Sciatic nerve (tissue), 2 donors: ENCODE measurements around the gene AGR2. TPM values are rescaled to one million over a fixed set of nuclear protein-coding genes. Genes with fewer than 3 reads are reported as not detected.
"Not testable (repeated sequence)": the region's sequence is repeated elsewhere in the genome, so short reads cannot be mapped to it uniquely, and the experiment has no call there.

ENCODE experiments used
- ATAC-seq: fragments of 200-7000 bp; cut with Tn5 transposase; one replicate; pipeline ENCODE4 v1.9.1; 2020; ENCODE audit warnings: mild to moderate bottlenecking, moderate library complexity
- DNase-seq: peaks from one replicate; pipeline ENCODE4 v3.0.0-alpha.2; 2020; ENCODE audit warnings: low spot score
- intact Hi-C: fragments of 100-400 bp; cut with DNase I; formaldehyde crosslinking; loops from one replicate; pipeline ENCODE4 v1.14.2; 2022
- total RNA-seq: library from RNA; stranded (reverse); fragmentation: NEBNext Ultra II Directional; extraction: Animal tissue kit (Norgen Biotek cat#: 25700); gene quantifications from one replicate; pipeline ENCODE4 v1.2.1, GENCODE V29; 2021
- donor health status: DM: no; HTN: no; CAD: no.
- donor health status: DM: no; HTN: no; CAD: no.

The AGR2 gene
- total RNA-seq: 0.40 TPM

DNA sequence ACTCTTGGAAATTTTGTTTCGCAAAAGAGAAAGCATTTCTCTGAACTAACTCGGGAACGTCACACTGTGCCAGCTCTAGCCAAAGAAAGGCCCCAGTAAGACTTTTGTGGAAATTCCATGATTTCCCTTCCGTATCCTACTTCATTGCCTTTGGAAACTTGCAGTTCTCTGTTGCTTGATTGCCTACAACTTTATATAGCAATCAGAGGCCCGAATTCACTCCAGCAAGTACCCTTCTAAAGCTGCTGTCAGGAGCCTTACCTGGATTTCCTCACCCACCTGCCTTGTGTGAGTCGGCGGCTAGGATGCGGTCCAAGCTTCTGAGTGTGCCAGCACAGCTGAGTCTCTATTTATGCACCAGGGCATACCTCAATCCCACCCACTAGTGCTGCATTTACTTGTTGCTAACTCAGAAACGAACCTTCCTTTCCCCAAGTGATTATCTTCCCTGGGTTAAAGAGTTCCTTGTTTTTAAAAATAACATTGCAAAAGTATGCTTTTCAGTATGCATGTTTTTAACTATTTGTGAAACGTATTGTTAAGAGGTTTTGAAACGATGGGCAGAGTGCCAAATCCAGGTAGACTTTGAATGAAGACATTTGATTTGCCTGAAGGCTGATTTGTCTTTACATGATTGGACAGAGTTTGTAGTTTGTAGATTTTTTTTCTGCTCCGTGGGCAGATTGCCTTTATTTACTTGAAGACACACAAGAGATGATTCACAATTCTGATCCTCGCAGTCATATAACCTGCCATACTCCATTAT, at the start of gene AGR2:
TSS of gene AGR2 (minus strand) at position 326 of the 766 bp plus-strand sequence. CDS start 3,203 bp downstream, outside the sequence.
- ATAC-seq (no peak), DNase-seq (no peak)
- intact Hi-C loops: loop anchor here (10.0 kb wide), 1 partner anchor 110 kb away; no protein-coding TSS in a partner anchor

DNA sequence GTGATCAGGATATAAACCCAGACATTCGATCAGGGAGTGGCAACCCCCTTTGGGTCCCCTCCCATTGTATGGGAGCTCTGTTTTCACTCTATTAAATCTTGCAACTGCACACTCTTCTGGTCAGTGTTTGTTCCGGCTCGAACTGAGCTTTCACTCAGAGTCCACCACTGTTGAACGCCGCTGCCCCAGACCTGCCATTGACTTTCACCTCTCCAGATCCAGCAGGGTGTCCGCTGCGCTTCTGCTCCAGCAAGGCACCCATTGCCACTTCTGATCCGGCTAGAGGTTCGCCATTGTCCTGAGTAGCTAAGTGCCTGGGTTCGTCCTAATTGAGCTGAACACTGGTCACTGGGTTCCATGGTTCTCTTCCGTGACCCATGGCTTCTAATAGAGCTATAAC, 48.4 kb upstream of the AGR2 start:
- ATAC-seq, DNase-seq, intact Hi-C loops: not testable (repeated sequence)

DNA sequence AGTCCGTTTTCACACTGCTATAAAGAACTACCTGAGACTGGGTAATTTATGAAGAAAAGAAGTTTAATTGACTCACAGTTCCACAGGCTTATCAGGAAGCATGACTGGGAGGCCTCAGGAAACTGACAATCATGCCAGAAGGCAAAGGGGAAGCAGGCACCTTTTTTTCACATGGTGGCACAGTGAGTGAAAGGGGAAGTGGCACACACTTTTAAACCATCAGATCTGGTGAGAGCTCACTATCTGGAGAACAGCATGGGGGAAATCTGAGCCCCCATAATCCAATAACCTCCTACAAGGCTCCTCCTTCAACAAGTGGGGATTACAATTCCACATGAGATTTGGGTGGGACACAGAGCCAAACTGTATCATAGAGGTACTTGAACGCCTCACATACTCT, 47.0 kb upstream of the AGR2 start:
- intact Hi-C loops: no loop called here
- peak; percentile 67 for ATAC-seq
- no peak for DNase-seq

DNA sequence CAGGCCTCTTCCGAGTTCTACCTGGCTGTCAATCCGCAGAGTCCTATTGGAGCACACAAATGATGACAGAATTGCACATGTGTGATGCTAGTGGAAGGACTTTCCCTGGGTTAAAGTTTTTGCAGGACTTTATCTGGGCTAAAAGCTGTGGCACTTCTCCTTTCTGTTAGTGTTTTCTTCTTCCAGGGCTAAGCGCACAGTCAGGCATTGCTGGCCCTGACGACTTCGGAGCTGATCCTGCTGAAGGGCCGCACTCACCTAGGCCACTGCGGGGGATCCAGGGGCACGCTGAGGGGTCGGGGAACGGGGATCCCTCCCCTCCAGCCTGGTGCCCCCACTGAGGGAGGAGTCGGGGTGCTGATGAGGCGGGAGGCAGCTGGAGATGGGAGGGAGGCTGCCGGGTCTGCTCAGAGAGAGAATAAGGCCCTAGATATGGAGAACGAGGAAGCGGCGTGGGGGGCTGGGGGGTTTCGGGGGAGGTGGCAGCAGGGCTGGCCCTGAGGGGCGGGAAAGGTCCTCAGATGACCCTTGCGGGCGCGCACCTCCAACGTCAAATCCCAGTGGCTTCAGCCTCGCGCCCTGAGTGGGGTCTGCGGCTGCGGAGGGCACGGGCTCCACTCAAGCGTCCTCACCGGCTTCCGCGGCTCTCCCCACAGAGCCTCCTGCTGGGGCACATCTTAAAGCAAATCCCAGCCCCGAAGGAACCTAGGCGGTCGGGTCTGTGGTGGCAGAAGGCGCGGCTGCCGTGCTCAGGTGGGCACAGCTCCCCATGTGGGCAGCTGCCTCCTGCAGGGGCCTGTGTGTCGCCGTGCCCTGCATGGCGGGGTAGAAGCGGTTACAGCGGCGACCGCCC, 46.0 kb upstream of the AGR2 start:
- intact Hi-C loops: no loop called here
- DNase-seq (no peak), ATAC-seq (peak; percentile 58)

DNA sequence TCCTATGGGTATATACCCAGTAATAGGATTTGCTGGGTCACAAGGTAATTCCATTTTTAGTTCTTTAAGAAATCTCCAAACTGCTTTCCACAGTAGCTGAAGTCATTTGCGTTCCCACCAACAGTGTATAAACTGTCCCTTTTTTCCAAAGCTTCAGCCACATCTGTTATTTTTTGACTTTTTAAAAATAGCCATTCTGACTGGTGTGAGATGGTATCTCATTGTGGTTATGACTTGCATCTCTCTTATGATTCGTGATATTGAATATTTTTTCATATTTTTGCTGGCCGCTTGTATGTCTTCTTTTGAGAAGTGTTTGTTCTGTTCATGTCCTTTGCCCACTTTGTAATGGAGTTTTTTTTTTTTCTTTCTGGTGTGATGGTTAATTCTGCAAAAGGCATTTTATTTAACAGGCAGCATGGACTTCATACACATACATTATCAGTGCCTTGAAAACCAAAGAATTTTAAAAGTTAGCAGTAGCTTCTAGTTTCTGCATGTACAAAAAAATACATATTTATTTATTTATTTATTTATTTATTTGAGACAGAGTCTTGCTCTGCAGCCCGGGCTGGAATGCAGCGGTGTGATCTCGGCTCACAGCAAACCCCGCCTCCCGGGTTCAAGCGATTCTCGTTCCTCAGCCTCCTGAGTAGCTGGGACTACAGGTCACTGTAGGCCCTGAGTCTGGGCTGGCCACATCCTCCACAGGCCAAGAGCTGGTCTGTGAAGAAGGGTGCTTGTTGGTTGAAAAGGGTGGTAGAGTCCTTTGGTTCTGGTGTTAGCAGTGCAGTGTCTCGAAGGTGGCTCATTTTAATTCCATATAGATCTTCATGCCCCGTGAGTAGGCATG, 44.7 kb upstream of the AGR2 start:
- no peak for DNase-seq
- no peak for ATAC-seq
- intact Hi-C loops: no loop called here

DNA sequence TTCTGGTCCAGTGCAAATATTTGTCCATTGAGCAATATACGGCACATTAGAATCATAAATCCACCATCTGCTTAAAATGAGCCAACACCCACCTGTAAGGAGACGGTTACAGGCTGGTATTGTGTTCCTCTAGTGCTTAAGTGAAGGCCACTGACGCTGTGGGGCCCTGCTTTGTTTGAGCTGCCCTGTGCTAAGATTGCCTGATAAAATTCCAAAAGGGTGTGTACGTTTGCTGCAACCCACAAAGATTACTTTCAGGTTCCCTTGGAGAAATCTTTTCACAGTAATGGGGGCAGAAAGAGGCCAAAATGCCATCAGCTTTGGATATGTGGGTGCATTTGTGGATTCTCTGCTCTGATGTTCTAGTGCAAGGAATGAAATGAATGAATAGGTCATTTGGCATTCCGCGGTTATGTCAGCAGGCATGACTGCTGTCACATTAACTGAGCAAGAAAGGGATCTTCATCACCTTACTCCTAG, 42.6 kb upstream of the AGR2 start:
- no peak for ATAC-seq

DNA sequence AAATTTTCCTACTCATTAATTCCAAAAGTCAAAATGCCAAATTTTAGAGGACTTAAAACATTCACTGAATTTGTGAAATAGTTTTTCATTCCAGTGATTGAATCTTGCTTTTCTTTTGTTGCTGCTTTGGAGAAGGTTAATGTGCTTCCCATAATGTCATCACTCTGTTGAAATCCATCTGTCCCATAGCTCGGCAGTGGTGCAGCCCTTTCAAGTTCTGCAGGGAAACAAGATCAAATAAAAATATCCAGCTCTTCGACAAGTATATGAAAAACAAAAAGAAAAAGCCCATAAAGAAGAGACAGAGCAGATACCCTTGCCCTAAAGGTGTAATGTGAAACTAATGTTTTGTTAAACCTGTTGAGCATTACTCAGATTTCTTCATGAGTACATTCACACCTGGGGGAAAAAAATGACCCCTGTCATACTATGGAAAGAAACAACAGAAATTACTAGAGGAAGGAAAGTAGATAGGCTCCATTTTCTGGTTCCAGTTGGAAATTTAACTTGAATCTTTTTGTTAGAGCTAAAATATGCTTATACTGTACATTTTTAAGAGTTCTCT, 41.9 kb upstream of the AGR2 start:
- ATAC-seq (no peak), DNase-seq (no peak)
- intact Hi-C loops: no loop called here

More for the DNA sequence above, 42.6 kb upstream of the AGR2 start:
- intact Hi-C loops: no loop called here
- no peak for DNase-seq

DNA sequence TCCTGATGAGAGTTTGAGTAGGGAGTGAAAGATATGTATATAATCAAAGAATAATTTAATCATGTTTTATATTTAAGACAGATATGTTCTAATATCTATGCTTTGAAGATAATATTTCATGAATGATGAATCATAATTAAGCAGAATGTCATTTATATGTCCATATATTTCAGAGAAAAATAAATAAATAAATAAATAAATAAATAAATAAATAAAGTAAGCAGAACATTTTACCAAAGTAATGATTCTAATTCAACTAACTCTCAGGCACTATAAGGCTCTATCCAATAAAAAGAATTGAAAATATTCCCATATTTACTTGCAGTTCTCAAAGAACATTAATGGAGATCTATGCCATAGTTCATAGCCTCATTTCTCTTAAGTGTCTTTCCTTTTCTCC, 40.9 kb upstream of the AGR2 start:
- intact Hi-C loops: no loop called here

DNA sequence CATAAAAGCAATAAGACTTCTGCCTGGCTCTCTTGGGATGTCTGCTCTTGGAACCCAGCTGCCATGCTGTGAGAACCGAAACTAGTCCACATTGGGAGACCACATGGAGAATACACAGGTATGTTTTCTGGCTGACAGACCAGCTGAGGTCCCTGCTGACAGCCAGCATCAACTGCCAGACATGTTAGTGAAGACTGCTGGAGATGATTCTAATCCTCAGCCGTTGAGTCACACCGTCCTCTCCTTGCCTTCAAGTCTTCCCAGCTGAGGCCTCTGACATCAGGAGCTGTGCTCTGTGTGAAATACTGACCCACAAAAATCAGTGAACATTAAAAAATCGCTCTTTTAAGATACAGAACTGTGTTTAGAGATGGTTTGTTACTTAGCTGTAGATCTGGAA, 36.9 kb upstream of the AGR2 start:
- no peak for ATAC-seq
- no peak for DNase-seq

More for the DNA sequence above, 40.9 kb upstream of the AGR2 start:
- ATAC-seq (no peak), DNase-seq (no peak)

DNA sequence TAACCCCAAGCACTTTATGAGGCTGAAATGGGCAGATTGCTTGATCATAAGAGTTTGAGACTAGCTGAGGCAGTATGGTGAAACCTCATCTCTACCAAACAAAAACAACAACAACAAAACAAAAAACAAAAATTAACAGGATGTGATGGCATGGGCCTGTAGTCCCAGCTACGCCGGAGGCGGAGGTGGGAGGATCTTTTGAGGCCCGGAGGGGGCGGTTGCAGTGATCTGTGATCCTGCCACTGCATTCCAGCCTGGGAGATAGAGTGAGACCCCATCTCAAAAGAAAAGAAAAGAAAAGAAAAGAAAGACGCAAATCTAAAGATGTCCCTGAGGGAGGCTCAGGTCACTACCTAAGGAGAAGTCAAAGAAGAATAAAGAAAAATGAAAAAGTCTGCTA, 35.3 kb upstream of the AGR2 start:
- no peak for DNase-seq
- no peak for ATAC-seq
- intact Hi-C loops: no loop called here

More for the DNA sequence above, 36.9 kb upstream of the AGR2 start:
- intact Hi-C loops: no loop called here

DNA sequence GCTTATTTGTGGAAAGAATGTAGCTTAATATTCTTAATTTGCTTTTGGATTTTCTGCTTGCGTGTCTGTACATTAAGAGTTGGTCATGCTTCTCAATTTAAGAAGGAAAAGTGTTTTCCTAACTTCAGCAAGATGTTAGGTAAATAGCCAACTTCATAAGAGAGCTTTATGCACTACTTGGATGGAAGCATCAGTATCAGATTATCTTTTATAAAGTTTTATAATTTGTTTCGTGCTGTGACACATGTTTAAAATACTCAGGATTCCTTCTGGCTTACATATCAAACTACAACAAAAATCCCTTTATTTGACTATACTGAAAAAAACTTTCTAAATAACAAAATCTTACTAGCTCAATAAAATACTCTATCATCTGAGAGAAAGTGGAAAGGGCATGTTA, 34.8 kb upstream of the AGR2 start:
- ATAC-seq (no peak), DNase-seq (no peak)
- intact Hi-C loops: no loop called here

DNA sequence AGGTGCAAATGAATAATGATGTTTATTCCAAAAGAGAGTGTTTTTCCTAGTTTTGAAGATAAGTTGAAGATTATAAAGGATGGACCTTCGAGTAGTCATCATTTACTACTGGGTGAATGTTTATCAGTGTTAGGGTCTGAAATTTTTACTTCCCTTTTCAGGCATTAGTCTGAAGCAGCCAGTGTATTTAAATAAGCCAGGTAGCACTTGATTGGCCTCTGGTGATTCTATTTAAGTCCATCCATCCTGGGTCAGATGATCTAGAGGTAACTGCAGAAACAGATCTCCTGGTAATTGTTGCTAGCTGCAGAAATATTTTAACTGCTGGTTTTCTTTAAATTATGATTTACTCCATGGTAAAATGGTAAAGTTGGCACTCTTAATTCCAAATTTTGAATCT, 34.1 kb upstream of the AGR2 start:
- DNase-seq: no peak
- ATAC-seq: no peak
- intact Hi-C loops: no loop called here

DNA sequence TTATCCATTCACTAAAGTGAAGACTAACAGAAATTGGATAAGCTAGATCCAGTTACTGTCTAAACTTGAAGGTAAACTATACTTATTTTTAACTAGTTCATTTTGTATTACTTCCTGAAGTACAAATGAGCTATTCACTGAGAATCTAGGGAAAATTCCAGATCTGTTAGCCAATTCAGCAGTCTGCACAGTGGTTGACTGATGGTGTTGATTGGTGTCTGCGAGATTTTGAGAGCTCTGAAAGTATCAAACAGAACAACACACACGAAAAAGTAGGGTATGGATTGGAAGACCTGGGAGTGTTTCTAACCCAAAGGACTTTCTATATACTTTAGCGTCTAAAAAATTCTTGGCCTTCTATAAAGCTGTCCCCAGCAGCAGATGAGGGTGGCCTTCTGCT, 33.6 kb upstream of the AGR2 start:
- no peak for ATAC-seq
- DNase-seq: no peak
- intact Hi-C loops: no loop called here

DNA sequence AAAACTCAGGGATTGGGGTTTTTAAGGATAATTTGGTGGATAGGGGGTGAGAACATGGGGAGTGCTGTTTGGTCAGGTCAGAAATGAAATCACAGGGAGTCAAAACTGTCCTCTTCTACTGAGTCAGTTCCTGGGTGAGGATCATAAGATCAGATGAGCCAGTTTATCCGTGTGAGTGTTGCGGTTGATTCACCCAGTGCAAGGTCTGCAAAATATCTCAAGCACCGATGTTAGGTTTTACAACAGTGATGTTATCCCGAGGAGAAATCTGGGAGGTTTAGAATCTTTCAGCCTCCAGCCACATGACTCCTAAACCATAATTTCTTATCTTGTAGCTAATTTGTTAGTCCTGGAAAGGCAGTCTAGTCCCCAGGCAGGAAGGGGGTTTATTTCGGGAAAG, 31.7 kb upstream of the AGR2 start:
- no peak for DNase-seq

DNA sequence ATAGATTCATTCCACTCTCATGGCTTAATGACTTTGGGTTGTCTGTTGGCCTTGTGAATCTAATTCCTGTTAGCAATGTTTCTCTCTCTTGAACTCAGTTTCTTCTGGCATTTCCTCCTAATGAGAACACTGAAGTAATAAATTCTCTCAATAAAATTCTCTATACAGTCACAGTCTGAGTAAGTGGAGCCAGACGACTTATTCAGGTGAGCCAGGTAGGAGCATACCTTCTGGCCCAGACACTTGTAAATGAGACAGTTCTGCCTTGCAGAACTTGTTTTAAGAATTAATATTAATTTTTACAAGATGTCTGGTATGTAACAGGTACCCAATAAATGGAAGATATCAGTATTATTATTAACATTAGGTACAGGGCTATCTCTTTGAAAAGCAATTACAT, 28.6 kb upstream of the AGR2 start:
- no peak for ATAC-seq
- no peak for DNase-seq
- intact Hi-C loops: no loop called here

More for the DNA sequence above, 31.7 kb upstream of the AGR2 start:
- ATAC-seq: no peak
- intact Hi-C loops: no loop called here

DNA sequence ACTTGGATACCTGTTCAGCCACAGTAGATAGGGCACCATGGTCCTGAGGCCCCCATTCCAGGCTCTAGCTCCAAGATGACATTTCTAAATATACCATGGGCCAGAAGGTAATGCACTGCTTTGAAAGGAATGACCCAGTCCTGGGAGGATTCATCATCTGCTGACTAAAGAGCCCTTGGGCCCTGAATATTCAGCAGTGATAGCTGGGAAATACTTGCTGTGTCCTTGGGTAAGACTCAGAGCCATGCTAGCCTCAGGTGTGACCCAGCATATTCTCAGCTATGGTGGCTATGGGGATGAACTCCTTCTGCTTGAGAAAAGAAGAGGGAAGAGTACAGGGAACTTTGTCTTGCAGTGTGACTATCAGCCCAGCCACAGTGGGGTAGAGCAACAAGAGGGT, 21.3 kb upstream of the AGR2 start:
- no peak for ATAC-seq
- intact Hi-C loops: no loop called here
- DNase-seq: no peak

DNA sequence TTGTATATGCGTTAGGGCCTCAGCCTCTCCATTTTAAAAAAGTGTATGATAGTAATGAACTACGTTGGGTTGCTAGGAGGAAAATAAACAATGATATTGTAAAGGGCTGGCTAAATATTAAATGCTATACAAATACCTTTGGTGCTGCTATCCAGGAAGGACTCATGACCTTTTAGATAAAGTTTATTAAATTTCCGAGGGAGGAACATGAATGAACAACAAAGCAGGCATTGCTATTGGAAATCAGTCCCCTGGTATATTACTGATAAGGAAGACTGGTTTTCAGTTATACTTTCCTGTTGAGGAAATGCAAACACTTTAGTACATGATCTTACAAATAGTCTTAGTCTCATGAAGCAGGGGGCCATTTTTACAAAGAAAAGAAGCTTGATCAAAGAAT, 17.2 kb upstream of the AGR2 start:
- intact Hi-C loops: no loop called here
- no peak for ATAC-seq
- no peak for DNase-seq

DNA sequence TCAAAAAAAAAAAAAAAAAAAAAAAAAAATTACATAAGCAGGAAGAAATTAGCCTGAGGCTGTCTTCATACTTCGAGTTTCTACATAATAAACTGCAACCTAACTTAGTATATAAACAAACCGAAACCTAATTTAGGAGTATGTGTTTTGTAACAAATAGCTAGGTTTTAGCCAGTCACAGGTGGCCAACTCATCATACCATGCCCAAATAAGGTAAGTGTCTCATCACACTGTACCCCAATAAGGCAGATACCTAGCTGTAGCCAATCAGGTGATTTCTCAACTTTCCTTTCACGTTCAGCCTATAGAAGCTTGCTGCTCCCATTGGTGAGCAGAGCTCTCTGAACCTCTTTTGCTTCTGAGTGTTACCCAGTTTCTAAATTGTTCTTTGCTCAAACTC, 13.9 kb upstream of the AGR2 start:
- intact Hi-C loops: no loop called here
- DNase-seq: no peak
- ATAC-seq: no peak

DNA sequence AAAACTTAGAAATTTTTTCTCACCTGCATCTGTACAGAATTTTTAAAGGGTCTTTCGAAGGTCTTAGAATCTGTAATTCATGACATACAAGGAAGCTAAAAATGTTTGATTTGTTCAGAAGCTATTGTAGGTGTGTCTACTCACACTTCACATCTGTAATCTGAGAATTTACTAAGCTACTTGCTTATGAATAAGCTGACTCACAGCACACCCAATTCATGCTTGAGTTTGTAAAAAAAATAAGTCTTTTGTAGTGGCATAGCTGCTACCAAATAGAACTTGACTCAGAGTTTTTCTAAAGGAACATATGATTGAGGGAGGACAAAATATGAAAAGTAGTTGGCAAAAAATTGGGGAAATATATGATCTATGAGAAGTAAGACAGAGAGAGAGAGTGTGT, 12.7 kb upstream of the AGR2 start:
- no peak for DNase-seq
- intact Hi-C loops: no loop called here

More for the DNA sequence above, 12.7 kb upstream of the AGR2 start:
- no peak for ATAC-seq
